Adrenal gland (tissue), 5 donors: ENCODE results near the gene SPOP.

Source experiments
- CTCF ChIP-seq, 6 experiments: fragments of 450-650 bp in 4 of 6; fragments of 200-600 bp in 2 of 6; sonication (generic) in 1 of 6; IDR thresholded peaks; 1 replicate in 5 of 6; 2 replicates in 1 of 6; pipeline versions ENCODE4 v1.5.1 to v1.8.0; 2016 to 2021; ENCODE audit warnings: antibody characterized with exemption in 6 of 6, mild to moderate bottlenecking in 2 of 6, moderate library complexity in 1 of 6
- POLR2A ChIP-seq, 2 donors: fragments of 450-650 bp; IDR thresholded peaks; one replicate each; pipeline ENCODE4 v1.6.1; 2017; ENCODE audit warnings: antibody characterized with exemption in 2 of 2, mild to moderate bottlenecking in 2 of 2, moderate library complexity in 1 of 2
- donor health status: DM: no; HTN: no; CAD: no.

GRCh38 chr17:49694847-49695697 lies 17.2 kb upstream of the SPOP start:
- peak; percentile 86 to 98 (median 92) for TF ChIP-seq CTCF (IDR thresholded peaks at IDR 0.05)
- TF ChIP-seq POLR2A (IDR thresholded peaks at IDR 0.05) = no peak
